Stomach (tissue), 4 donors: ENCODE data around the gene FNDC3B.

Source experiments
- CTCF ChIP-seq, 7 experiments: fragments of 450-650 bp in 4 of 7; fragments of 200-600 bp in 3 of 7; sonication (generic) in 3 of 7; IDR thresholded peaks; one replicate each; pipeline ENCODE4 v1.5.1; 2016 to 2019; ENCODE audit warnings: antibody characterized with exemption in 7 of 7, control low read depth in 2 of 7, mild to moderate bottlenecking in 1 of 7
- EP300 ChIP-seq: sonication (generic); formaldehyde crosslinking; IDR thresholded peaks from one replicate; pipeline ENCODE4 v1.6.1; 2017; ENCODE audit warnings: antibody characterized with exemption
- POLR2A ChIP-seq, 4 donors: fragments of 450-650 bp; IDR thresholded peaks; one replicate each; pipeline ENCODE4 v1.6.1; 2016; ENCODE audit warnings: antibody characterized with exemption in 4 of 4, control low read depth in 2 of 4, mild to moderate bottlenecking in 1 of 4, moderate library complexity in 1 of 4

DNA sequence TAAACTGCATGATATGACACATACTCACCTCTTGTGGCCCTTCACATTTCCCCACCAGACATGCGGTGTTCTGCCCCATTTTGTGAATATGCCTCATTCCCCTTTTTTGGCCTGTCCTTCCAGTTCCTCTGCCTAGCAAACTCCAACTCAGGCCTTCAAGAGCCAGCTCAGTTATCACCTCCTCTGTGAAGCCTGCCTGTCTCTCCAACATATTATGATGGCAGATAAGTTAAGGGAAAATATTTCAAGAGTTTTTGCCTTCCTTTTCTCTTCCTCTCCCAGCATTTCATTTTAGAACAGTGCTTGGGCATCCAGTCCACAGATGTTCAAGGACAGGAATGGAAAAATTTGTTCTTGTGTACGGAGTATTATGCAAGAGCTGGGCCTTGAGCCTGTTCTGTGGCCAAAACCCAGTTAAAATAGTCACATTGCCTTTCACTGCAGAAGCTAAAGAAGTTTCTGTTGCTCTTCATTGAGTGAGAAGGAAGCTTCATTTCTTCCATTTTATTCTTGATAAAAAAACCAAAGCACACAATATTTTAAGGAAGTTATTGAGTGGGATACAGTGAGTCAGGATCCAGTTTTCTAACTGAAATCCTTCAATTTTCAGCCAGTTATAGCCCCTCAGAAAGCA lies 216.8 kb downstream of the FNDC3B start:
- no peak for TF ChIP-seq CTCF (IDR thresholded peaks at IDR 0.05)
- TF ChIP-seq EP300: no peak
- TF ChIP-seq POLR2A (IDR thresholded peaks at IDR 0.05): no peak
